ENCODE results near the gene EGLN1. TPM values are rescaled to one million over a fixed set of nuclear protein-coding genes. Genes with fewer than 3 reads are reported as not detected.

The EGLN1 gene
- polyA plus RNA-seq, 2 of the 4 experiments (the other 2 are of a cell fraction), result 57.7 to 156 TPM

GRCh38 chr1:231357831-231358354 lies 64.2 kb downstream of the EGLN1 start:
- ChIA-PET POLR2A (interaction anchor here (0.7 to 1.7 kb wide), 3 partner anchors 170 to 1852 kb away, joined by 3 to 5 read pairs (median 5); no protein-coding TSS in a partner anchor), CTCF (interaction anchor here (0.6 to 6.5 kb wide), 56 partner anchors 8 to 270 kb away, joined by 3 to 54 read pairs (median 4); partner anchors contain the start of genes EXOC8 and SPRTN)
- peak; percentile 85 to 86 for ATAC-seq

DNA sequence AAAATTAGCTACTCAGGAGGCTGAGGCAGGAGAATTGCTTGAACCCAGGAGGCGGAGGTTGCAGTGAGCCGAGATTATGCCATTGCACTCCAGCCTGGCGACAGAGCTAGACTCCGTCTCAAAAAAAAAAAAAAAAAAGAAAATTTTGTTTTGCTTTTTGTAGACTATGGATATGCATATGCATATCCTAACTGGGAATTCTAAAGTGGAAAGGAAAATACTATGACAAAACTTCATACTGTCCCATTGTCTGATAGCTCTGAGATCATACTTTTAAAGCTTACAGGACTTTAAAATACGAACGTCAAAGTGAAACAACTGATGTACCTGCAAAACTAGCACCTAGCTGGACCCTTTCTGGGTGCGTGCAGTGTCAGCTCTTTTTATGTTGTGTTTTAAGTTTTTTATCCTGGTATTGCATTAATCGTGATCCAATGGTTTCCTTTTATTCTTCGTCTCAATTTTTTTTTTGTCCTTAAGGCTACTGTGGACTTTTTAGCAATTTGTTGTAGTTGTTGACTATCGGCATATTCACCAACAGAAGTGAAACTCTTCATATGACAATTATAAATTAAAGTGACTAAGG lies 64.8 kb downstream of the EGLN1 start:
- H3K4me1 ChIP-seq, result peaks cover 38% of the 10 kb centered on the region
- FAIRE-seq, result no peak
- no peak overlapping the region; the same call in 1 of the 3 replicates for H3K4me2 ChIP-seq
- H3K9me3 ChIP-seq, result no peaks in the 10 kb centered on the region
- 79% methylated on average over 10 of the region's 10 CpGs for WGBS (ENCODE audit: missing lambda C conversion rate)
- no peak for ATAC-seq
- no peak for DNase-seq (ENCODE audit: low read depth in 1 of 2, low spot score in 1 of 2)
- H3K27ac ChIP-seq, result no peak overlapping the region
- H3K4me3 ChIP-seq, result no peak overlapping the region
- ChIA-PET POLR2A (interaction anchor here (0.9 to 1.7 kb wide), 2 partner anchors 171 to 227 kb away, joined by 5 read pairs; no protein-coding TSS in a partner anchor), CTCF (interaction anchor here (0.6 to 6.5 kb wide), 47 partner anchors 8 to 1567 kb away, joined by 3 to 54 read pairs (median 4); partner anchors contain the start of genes EXOC8 and SPRTN)
- no peak for TF ChIP-seq E2F6 (IDR thresholded peaks at IDR 0.05; ENCODE audit: borderline replicate concordance, low read depth)
- TF ChIP-seq MAFK (IDR thresholded peaks at IDR 0.05; ENCODE audit: partially characterized antibody), result peak; percentile 62

More at GRCh38 chr1:231357831-231358354, 64.2 kb downstream of the EGLN1 start:
- FAIRE-seq, result peak; percentile 65
- TF ChIP-seq NPAS2 (CRISPR knock-in tag; IDR thresholded peaks at IDR 0.05; ENCODE audit: borderline replicate concordance) (no peak), RAD21 (conservative IDR thresholded peaks at IDR 0.05 in 1 of 2, IDR thresholded peaks at IDR 0.05 in 1 of 2) (peak; percentile 95 to 96), RARB (CRISPR knock-in tag; IDR thresholded peaks at IDR 0.05) (no peak), CEBPB (IDR thresholded peaks at IDR 0.05) (no peak), PHF8 (IDR thresholded peaks at IDR 0.05; ENCODE audit: borderline replicate concordance, low read depth) (no peak), GATA3 (IDR thresholded peaks at IDR 0.05; ENCODE audit: borderline replicate concordance) (no peak; the same call in 1 of the 2 replicates), TFCP2L1 (CRISPR knock-in tag; IDR thresholded peaks at IDR 0.05) (no peak), ZFP36 (IDR thresholded peaks at IDR 0.05; ENCODE audit: borderline replicate concordance, partially characterized antibody) (no peak), HES2 (IDR thresholded peaks at IDR 0.05) (no peak), CHD4 (IDR thresholded peaks at IDR 0.05; ENCODE audit: borderline replicate concordance) (no peak), CBX8 (IDR thresholded peaks at IDR 0.05) (no peak), HDAC2 (IDR thresholded peaks at IDR 0.05) (no peak), FOSL2 (IDR thresholded peaks at IDR 0.05) (no peak), FOSL2 (CRISPR knock-in tag; IDR thresholded peaks at IDR 0.05) (no peak), HOXB5 (CRISPR knock-in tag; IDR thresholded peaks at IDR 0.05) (no peak), CHD2 (IDR thresholded peaks at IDR 0.05; ENCODE audit: low read length, partially characterized antibody) (no peak), RCOR1 (IDR thresholded peaks at IDR 0.05; ENCODE audit: low read depth, low read length) (no peak), EHF (CRISPR knock-in tag; IDR thresholded peaks at IDR 0.05) (no peak), RNF2 (IDR thresholded peaks at IDR 0.05; ENCODE audit: borderline replicate concordance, low read depth) (no peak), MAX (IDR thresholded peaks at IDR 0.05) (no peak), MAZ (IDR thresholded peaks at IDR 0.05; ENCODE audit: borderline replicate concordance, low read depth, low read length) (no peak), SMC3 (IDR thresholded peaks at IDR 0.05) (peak; percentile 93), EHMT2 (IDR thresholded peaks at IDR 0.05; ENCODE audit: low read depth) (no peak)
- TF ChIP-seq, protein P1, sequence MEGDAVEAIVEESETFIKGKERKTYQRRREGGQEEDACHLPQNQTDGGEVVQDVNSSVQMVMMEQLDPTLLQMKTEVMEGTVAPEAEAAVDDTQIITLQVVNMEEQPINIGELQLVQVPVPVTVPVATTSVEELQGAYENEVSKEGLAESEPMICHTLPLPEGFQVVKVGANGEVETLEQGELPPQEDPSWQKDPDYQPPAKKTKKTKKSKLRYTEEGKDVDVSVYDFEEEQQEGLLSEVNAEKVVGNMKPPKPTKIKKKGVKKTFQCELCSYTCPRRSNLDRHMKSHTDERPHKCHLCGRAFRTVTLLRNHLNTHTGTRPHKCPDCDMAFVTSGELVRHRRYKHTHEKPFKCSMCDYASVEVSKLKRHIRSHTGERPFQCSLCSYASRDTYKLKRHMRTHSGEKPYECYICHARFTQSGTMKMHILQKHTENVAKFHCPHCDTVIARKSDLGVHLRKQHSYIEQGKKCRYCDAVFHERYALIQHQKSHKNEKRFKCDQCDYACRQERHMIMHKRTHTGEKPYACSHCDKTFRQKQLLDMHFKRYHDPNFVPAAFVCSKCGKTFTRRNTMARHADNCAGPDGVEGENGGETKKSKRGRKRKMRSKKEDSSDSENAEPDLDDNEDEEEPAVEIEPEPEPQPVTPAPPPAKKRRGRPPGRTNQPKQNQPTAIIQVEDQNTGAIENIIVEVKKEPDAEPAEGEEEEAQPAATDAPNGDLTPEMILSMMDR (IDR thresholded peaks at IDR 0.05), result peak; percentile 92
- TF ChIP-seq, protein P2, sequence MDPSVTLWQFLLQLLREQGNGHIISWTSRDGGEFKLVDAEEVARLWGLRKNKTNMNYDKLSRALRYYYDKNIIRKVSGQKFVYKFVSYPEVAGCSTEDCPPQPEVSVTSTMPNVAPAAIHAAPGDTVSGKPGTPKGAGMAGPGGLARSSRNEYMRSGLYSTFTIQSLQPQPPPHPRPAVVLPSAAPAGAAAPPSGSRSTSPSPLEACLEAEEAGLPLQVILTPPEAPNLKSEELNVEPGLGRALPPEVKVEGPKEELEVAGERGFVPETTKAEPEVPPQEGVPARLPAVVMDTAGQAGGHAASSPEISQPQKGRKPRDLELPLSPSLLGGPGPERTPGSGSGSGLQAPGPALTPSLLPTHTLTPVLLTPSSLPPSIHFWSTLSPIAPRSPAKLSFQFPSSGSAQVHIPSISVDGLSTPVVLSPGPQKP (IDR thresholded peaks at IDR 0.05; ENCODE audit: low read depth, low read length), result no peak
- Histone ChIP-seq H3K4me1 (peaks cover 38% of the 10 kb centered on the region), H3K27ac (peak overlapping the region; percentile 37 to 69; a peak in 5 of 6 replicates), H3K9me3 (no peaks in the 10 kb centered on the region), H3K4me2 (peak overlapping the region; percentile 56), H3K4me3 (no peak overlapping the region)
- under 1% methylated on average over 4 of the region's 4 CpGs for WGBS (ENCODE audit: missing lambda C conversion rate)
- peak; percentile 52 to 73 for DNase-seq (ENCODE audit: low read depth in 1 of 2, low spot score in 1 of 2)

All from A549 (cell line).